Right atrium auricular region (tissue), 2 donors: ENCODE measurements around the gene SLC31A1. TPM values are rescaled to one million over a fixed set of nuclear protein-coding genes. Genes with fewer than 3 reads are reported as not detected.

Source experiments
- DNase-seq: peaks from one replicate; pipeline ENCODE4 v3.0.0-alpha.2; 2019; ENCODE audit warnings: low spot score
- H3K27ac ChIP-seq, 2 donors: fragments of 200-600 bp; sonication (generic); 1 replicate in 1 of 2; 2 replicates in 1 of 2; pipeline ENCODE4 v1.5.1; 2016 to 2019
- H3K27me3 ChIP-seq, 2 donors: fragments of 200-600 bp; sonication (generic); one replicate each; pipeline versions ENCODE4 v1.5.1 to v1.6.0; 2017 to 2019
- H3K36me3 ChIP-seq: fragments of 200-600 bp; sonication (generic); one replicate; pipeline ENCODE4 v1.5.1; 2016
- H3K4me1 ChIP-seq, 2 donors: fragments of 200-600 bp; sonication (generic); one replicate each; pipeline versions ENCODE4 v1.5.1 to v1.6.0; 2017 to 2019
- H3K4me3 ChIP-seq, 2 donors: fragments of 200-600 bp; sonication (generic); 1 replicate in 1 of 2; 2 replicates in 1 of 2; pipeline ENCODE4 v1.5.1; 2017 to 2019; ENCODE audit warnings: mild to moderate bottlenecking in 1 of 2, moderate library complexity in 1 of 2
- H3K9me3 ChIP-seq, 2 donors: fragments of 200-600 bp; sonication (generic); one replicate each; pipeline ENCODE4 v1.5.1; 2019
- total RNA-seq, 2 donors: library from RNA; depleted of rRNA; stranded (reverse); fragments of >200 nt; gene quantifications; one replicate each; pipeline ENCODE4 v1.1.0, GENCODE V29; 2016
- TF ChIP-seq, protein P1 (sequence below), 2 donors: fragments of 200-600 bp; sonication (generic); IDR thresholded peaks; one replicate each; pipeline ENCODE4 v1.5.1; 2019; ENCODE audit warnings: antibody characterized with exemption in 2 of 2

SLC31A1 gene
- total RNA-seq, 2 donors from 2014 or later, result 10.0 to 11.1 TPM

DNA sequence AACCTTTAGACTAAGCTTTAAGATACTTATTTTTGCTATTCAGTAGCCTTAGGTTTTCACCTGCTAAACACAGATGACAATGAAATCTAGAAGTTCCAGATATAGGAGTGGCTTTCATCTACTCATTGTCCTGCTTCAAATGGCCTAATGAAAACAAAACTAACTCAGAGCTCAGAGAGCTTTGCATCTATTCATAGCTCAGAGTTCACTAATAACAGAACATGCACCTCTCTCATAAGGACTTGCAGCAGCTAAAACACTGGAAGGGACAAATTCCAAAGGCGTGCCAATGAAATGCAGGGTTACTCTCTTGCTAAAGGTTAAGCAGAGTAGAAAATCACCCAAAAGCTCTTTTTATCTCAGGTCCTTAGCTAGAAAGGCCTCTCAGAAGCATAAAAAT is 41.5 kb upstream of the SLC31A1 start:
- no peak for DNase-seq
- no peaks in the 10 kb centered on the region for H3K9me3 ChIP-seq
- TF ChIP-seq, protein P1, sequence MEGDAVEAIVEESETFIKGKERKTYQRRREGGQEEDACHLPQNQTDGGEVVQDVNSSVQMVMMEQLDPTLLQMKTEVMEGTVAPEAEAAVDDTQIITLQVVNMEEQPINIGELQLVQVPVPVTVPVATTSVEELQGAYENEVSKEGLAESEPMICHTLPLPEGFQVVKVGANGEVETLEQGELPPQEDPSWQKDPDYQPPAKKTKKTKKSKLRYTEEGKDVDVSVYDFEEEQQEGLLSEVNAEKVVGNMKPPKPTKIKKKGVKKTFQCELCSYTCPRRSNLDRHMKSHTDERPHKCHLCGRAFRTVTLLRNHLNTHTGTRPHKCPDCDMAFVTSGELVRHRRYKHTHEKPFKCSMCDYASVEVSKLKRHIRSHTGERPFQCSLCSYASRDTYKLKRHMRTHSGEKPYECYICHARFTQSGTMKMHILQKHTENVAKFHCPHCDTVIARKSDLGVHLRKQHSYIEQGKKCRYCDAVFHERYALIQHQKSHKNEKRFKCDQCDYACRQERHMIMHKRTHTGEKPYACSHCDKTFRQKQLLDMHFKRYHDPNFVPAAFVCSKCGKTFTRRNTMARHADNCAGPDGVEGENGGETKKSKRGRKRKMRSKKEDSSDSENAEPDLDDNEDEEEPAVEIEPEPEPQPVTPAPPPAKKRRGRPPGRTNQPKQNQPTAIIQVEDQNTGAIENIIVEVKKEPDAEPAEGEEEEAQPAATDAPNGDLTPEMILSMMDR (IDR thresholded peaks at IDR 0.05), result no peak
- peak overlapping the region in 1 of 2 donors; percentile 56 for H3K27ac ChIP-seq
- H3K4me1 ChIP-seq, result no peaks in the 10 kb centered on the region
- H3K36me3 ChIP-seq, result peaks cover 72% of the 10 kb centered on the region
- H3K27me3 ChIP-seq, result no peaks in the 10 kb centered on the region
- H3K4me3 ChIP-seq, result no peak overlapping the region

DNA sequence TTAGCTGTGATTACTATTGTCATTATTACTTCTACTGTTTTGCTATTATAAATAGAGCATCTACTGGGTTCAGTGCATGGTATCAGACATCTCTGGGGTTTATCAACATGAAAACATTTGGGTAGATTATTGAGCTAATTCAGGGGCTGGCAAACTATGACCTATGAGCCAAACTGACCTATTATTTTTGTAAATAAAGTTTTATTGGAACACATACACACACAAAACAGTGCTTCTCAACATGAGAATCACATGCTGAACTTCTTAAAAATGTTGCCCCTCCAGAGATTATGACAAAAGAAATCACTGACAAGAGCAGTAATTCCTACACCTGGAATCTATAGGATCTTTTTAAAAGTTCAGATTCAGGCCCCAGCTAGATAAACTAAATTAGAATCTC is 40.2 kb upstream of the SLC31A1 start:
- no peak for DNase-seq
- no peaks in the 10 kb centered on the region for H3K9me3 ChIP-seq
- TF ChIP-seq, protein P1 (IDR thresholded peaks at IDR 0.05), result no peak

DNA sequence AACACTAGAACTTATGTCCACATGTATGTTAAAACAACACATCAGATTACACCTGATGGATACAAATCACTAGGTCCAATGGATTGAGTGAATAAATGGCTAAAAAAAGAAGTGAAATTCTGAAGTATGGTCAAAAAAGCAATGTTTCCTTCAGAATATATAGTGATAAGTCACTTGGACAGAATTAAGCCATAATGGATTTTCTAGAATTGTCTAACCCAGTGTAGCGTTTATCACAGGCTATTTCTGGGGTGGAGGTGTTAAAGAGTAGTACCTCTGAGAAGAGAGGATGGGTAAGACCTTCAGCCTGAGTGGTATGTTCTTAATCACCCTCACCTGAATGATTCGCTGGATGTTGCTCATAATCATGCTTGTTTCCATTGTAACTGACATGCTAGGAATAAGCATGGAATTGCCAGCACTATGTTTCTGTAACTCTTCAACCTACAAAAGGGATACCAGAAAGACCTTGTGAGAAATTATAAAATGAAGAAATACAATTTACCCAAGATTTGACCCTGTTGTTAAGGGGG is 37.3 kb upstream of the SLC31A1 start:
- no peaks in the 10 kb centered on the region for H3K9me3 ChIP-seq
- H3K27ac ChIP-seq, result no peak overlapping the region
- H3K4me3 ChIP-seq, result no peak overlapping the region
- no peaks in the 10 kb centered on the region for H3K4me1 ChIP-seq
- no peak for DNase-seq
- no peaks in the 10 kb centered on the region for H3K27me3 ChIP-seq
- TF ChIP-seq, protein P1 (IDR thresholded peaks at IDR 0.05), result no peak
- H3K36me3 ChIP-seq, result peaks cover 64% of the 10 kb centered on the region

More for the DNA sequence above, 40.2 kb upstream of the SLC31A1 start:
- H3K4me1 ChIP-seq, result no peaks in the 10 kb centered on the region
- H3K36me3 ChIP-seq, result peaks cover 73% of the 10 kb centered on the region
- H3K27me3 ChIP-seq, result no peaks in the 10 kb centered on the region
- H3K4me3 ChIP-seq, result no peak overlapping the region
- H3K27ac ChIP-seq, result no peak overlapping the region

DNA sequence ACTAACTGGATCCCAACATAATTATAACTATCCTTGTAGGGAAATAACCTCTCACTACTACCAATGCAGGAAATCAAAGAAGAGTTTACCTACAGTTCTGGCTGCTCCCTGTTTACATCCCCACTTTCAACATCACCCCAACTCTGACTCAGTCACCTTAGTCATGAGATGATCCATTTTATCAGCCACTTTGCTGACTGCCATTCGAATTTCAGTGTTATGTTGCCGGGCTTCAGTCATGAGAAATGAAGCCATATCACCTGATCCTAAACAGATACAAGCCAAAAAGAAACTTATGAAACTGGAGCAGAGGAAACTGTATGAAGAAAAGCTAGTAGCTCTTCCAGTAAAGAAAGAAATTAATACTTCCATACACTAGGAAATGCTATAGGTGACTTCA is 36.8 kb upstream of the SLC31A1 start:
- Histone ChIP-seq H3K9me3 (no peaks in the 10 kb centered on the region), H3K36me3 (peaks cover 64% of the 10 kb centered on the region), H3K27me3 (no peaks in the 10 kb centered on the region), H3K27ac (no peak overlapping the region), H3K4me3 (no peak overlapping the region), H3K4me1 (no peaks in the 10 kb centered on the region)
- TF ChIP-seq, protein P1 (IDR thresholded peaks at IDR 0.05), result no peak
- no peak for DNase-seq

DNA sequence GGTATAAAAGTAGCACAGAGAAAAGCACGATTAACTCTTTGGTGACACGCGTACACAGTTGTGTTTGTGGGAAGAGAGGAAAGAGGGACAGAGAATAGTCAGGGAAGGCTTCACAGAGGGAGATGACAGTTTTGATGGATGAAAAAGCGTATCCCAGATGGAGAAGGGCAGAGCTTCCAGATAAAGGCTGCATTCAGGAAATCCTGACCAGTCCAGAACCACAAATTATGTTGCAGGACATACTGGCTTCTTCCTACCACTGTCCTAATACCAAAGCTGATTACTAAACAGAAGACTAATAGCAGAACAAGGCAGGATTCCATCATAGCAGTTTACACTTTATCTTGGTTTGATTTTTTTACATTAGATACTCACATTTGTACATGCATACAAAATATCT is 36.1 kb upstream of the SLC31A1 start:
- H3K36me3 ChIP-seq, result peaks cover 67% of the 10 kb centered on the region
- H3K27ac ChIP-seq, result no peak overlapping the region
- H3K4me1 ChIP-seq, result no peaks in the 10 kb centered on the region
- no peaks in the 10 kb centered on the region for H3K27me3 ChIP-seq
- H3K9me3 ChIP-seq, result no peaks in the 10 kb centered on the region
- no peak for DNase-seq
- TF ChIP-seq, protein P1 (IDR thresholded peaks at IDR 0.05), result no peak
- no peak overlapping the region for H3K4me3 ChIP-seq

DNA sequence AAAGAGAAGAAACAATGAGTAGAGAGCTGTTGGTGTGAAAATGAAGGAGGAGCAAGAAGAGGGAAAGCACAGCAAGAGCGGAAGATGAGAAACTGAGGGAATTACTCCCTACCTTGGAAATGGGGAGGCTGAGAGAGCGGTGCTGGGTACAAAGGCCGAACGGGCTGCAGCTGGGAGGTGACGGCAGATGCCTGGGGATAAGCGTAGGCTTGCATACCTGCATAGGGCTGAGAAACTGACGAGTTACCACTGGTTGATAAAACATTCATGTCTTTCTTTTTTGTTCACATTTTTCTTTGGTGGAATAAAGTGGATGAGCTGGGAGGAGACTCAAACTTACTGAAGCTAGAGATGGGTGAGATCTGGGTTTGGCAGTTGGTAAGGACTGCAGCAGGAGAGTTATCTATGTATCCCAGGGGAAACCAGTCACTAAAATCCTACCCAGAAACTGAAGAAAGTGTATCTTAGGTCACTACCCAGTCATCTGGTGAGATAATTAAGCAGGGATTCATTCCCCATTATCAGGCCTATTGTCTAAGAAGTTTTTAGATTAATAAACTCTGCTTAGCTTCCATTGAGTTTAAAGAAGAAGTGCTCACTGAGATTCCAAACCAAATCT is 35.1 kb upstream of the SLC31A1 start:
- H3K4me3 ChIP-seq, result no peak overlapping the region
- no peaks in the 10 kb centered on the region for H3K27me3 ChIP-seq
- no peak for DNase-seq
- H3K27ac ChIP-seq, result no peak overlapping the region
- TF ChIP-seq, protein P1 (IDR thresholded peaks at IDR 0.05), result no peak
- H3K36me3 ChIP-seq, result peaks cover 77% of the 10 kb centered on the region
- no peaks in the 10 kb centered on the region for H3K4me1 ChIP-seq
- no peaks in the 10 kb centered on the region for H3K9me3 ChIP-seq
